ENCODE data around the gene NEURL2. TPM values are rescaled to one million over a fixed set of nuclear protein-coding genes. Genes with fewer than 3 reads are reported as not detected.

The NEURL2 gene
- total and polyA plus RNA-seq, 4 donors: 3.7 to 14.5 (median 5.2) TPM

GRCh38 chr20:45857114-45857881 is 33.7 kb downstream of the NEURL2 start, which contains the start of the genes ACOT8 and ZSWIM3 (continued):
- peak; percentile 97 for TF ChIP-seq YY1 (IDR thresholded peaks at IDR 0.05)
- TF ChIP-seq HNF4A (conservative IDR thresholded peaks at IDR 0.05): peak; percentile 27 to 46
- TF ChIP-seq EGR1 (IDR thresholded peaks at IDR 0.05; ENCODE audit: low read depth in 2 of 2): no peak
- peak in 1 of 2 donors; percentile 18 for TF ChIP-seq JUND (IDR thresholded peaks at IDR 0.05)
- peak; percentile 92 for TF ChIP-seq ZBTB33 (IDR thresholded peaks at IDR 0.05)
- peak; percentile 38 to 41 for TF ChIP-seq RXRA (IDR thresholded peaks at IDR 0.05)
- TF ChIP-seq RAD21 (IDR thresholded peaks at IDR 0.05): peak; percentile 19 to 24

GRCh38 chr20:45853484-45853883 is 37.5 kb downstream of the NEURL2 start:
- no peak for DNase-seq (ENCODE audit: low spot score)
- H3K9me3 ChIP-seq (ENCODE audit: control insufficient read depth in 4 of 4, low read length in 3 of 4): no peaks in the 10 kb centered on the region
- H3K27me3 ChIP-seq (ENCODE audit: control insufficient read depth in 4 of 4, insufficient read depth in 4 of 4, low read length in 3 of 4): no peaks in the 10 kb centered on the region
- H3K9ac ChIP-seq (ENCODE audit: low read depth in 1 of 2, low read length in 2 of 2): no peak overlapping the region
- no peak for TF ChIP-seq RAD21 (IDR thresholded peaks at IDR 0.05)
- no peak for TF ChIP-seq NR2F2 (IDR thresholded peaks at IDR 0.05)
- no peak for TF ChIP-seq ZBTB33 (IDR thresholded peaks at IDR 0.05)
- no peak for TF ChIP-seq YY1 (IDR thresholded peaks at IDR 0.05)
- no peak for TF ChIP-seq JUND (IDR thresholded peaks at IDR 0.05)
- TF ChIP-seq EGR1 (IDR thresholded peaks at IDR 0.05; ENCODE audit: low read depth in 2 of 2): no peak
- no peak for TF ChIP-seq CTCF (IDR thresholded peaks at IDR 0.05; ENCODE audit: low read depth, low read length, missing input control)
- TF ChIP-seq HNF4G (IDR thresholded peaks at IDR 0.05): no peak
- TF ChIP-seq REST (IDR thresholded peaks at IDR 0.05): no peak
- no peak for TF ChIP-seq ATF3 (IDR thresholded peaks at IDR 0.05)
- TF ChIP-seq FOXA1 (IDR thresholded peaks at IDR 0.05): no peak
- TF ChIP-seq RXRA (IDR thresholded peaks at IDR 0.05): no peak
- no peak for TF ChIP-seq TAF1 (conservative IDR thresholded peaks at IDR 0.05)
- no peak for TF ChIP-seq MAX (IDR thresholded peaks at IDR 0.05)
- no peak overlapping the region for H3K27ac ChIP-seq (ENCODE audit: low read depth in 1 of 2, low read length in 2 of 2)
- H3K36me3 ChIP-seq (ENCODE audit: control insufficient read depth in 4 of 4, insufficient read depth in 3 of 4, low read depth in 1 of 4, low read length in 3 of 4): peaks cover 3 to 11% (median 7%) of the 10 kb centered on the region in 4 donors
- H3K4me3 ChIP-seq (ENCODE audit: low read depth in 1 of 3, low read length in 3 of 3): no peak overlapping the region
- 94% methylated on average over 2 of the region's 2 CpGs for WGBS
- peaks cover 12 to 28% (median 22%) of the 10 kb centered on the region in 4 donors for H3K4me1 ChIP-seq (ENCODE audit: control insufficient read depth in 4 of 4, insufficient read depth in 4 of 4, low read length in 3 of 4)
